ENCODE data around the gene TSC2.
A peak's percentile ranks its signal among the peaks of the same experiment; 100 is the strongest.
"Not testable (repeated sequence)": the region's sequence is repeated elsewhere in the genome, so short reads cannot be mapped to it uniquely, and the experiment has no call there.

Gene TSC2

GRCh38 chr16:2106211-2106610 lies 58.4 kb downstream of the TSC2 start:
- not testable (repeated sequence) for DNase-seq (ENCODE audit: low read depth)

- not testable (repeated sequence) for DNase-seq (ENCODE audit: low read depth)
These were observed 59.5 kb downstream of the TSC2 start for GRCh38 chr16:2107121-2107790.

GRCh38 chr16:2107791-2108125 lies 60.0 kb downstream of the TSC2 start:
- DNase-seq (ENCODE audit: low read depth), result not testable (repeated sequence)

GRCh38 chr16:2108446-2109270 lies 60.9 kb downstream of the TSC2 start:
- DNase-seq (ENCODE audit: low read depth), result not testable (repeated sequence)

GRCh38 chr16:2109271-2109580 lies 61.4 kb downstream of the TSC2 start:
- DNase-seq (ENCODE audit: low read depth), result not testable (repeated sequence)

GRCh38 chr16:2109872-2110271 lies 62.1 kb downstream of the TSC2 start:
- DNase-seq (ENCODE audit: low read depth), result not testable (repeated sequence)

- DNase-seq (ENCODE audit: low read depth), result not testable (repeated sequence)
These were observed 62.7 kb downstream of the TSC2 start for GRCh38 chr16:2110332-2111008.

- not testable (repeated sequence) for DNase-seq (ENCODE audit: low read depth)
These were observed 63.2 kb downstream of the TSC2 start for GRCh38 chr16:2111009-2111353.

- DNase-seq (ENCODE audit: low read depth), result not testable (repeated sequence)
These were observed 63.9 kb downstream of the TSC2 start for GRCh38 chr16:2111412-2112335.

- not testable (repeated sequence) for DNase-seq (ENCODE audit: low read depth)
These were observed 64.8 kb downstream of the TSC2 start for GRCh38 chr16:2112539-2113106.

- not testable (repeated sequence) for DNase-seq (ENCODE audit: low read depth)
These were observed 66.4 kb downstream of the TSC2 start for GRCh38 chr16:2114225-2114624.

- DNase-seq (ENCODE audit: low read depth), result not testable (repeated sequence)
These were observed 67.3 kb downstream of the TSC2 start for GRCh38 chr16:2114885-2115590.

- DNase-seq (ENCODE audit: low read depth), result no peak
These were observed 67.8 kb downstream of the TSC2 start for GRCh38 chr16:2115591-2115973.

- DNase-seq (ENCODE audit: low read depth), result not testable (repeated sequence)
These were observed 68.6 kb downstream of the TSC2 start for GRCh38 chr16:2116428-2116827.

- not testable (repeated sequence) for DNase-seq (ENCODE audit: low read depth)
These were observed 69.6 kb downstream of the TSC2 start for GRCh38 chr16:2117341-2117740.

GRCh38 chr16:2117960-2118722 lies 70.4 kb downstream of the TSC2 start:
- not testable (repeated sequence) for DNase-seq (ENCODE audit: low read depth)

GRCh38 chr16:2121325-2121724 lies 73.5 kb downstream of the TSC2 start:
- DNase-seq (ENCODE audit: low read depth), result peak; percentile 20

GRCh38 chr16:2121853-2122252 lies 74.1 kb downstream of the TSC2 start:
- no peak for DNase-seq (ENCODE audit: low read depth)

GRCh38 chr16:2122429-2122828 lies 74.6 kb downstream of the TSC2 start:
- no peak for DNase-seq (ENCODE audit: low read depth)

All from stimulated activated CD4-positive, alpha-beta T cell treated with anti-CD3 and anti-CD28 coated beads, Interleukin-2, amount 100 ng/mL, for 4 hours (primary cell).